BJ (cell line): ENCODE results near the gene COL21A1. TPM values are rescaled to one million over a fixed set of nuclear protein-coding genes. Genes with fewer than 3 reads are reported as not detected.

Experiments
- CTCF ChIA-PET: fragments of 350-600 bp; formaldehyde crosslinking; extraction: SDS; loops from one replicate; lab custom pipeline; 2021; ENCODE audit warnings: antibody characterized with exemption, inconsistent platforms; lab: Yijun Ruan, JAX
- POLR2A ChIA-PET: fragments of 300-600 bp; sonication (Branson Sonifier 250); formaldehyde crosslinking; extraction: SDS; loops from one replicate; lab custom pipeline; 2021; ENCODE audit warnings: antibody characterized with exemption; lab: Charles Lee
- DNase-seq: peaks from one replicate; pipeline ENCODE4 v3.0.0-alpha.2; 2011; ENCODE audit warnings: low read depth
- H3K27me3 ChIP-seq: 2 replicates; pipeline ENCODE4 v1.6.0; 2011; ENCODE audit warnings: low read length; ENCODE audit not compliant: control insufficient read depth, insufficient read depth
- H3K36me3 ChIP-seq: 2 replicates; pipeline ENCODE4 v1.5.1; 2011; ENCODE audit warnings: low read length; ENCODE audit not compliant: control insufficient read depth, insufficient read depth
- H3K4me3 ChIP-seq: 2 replicates; pipeline ENCODE4 v1.5.1; 2011; ENCODE audit warnings: low read depth, mild to moderate bottlenecking, control low read depth, low read length
- CTCF ChIP-seq: IDR thresholded peaks from 2 replicates; pipeline ENCODE4 v1.5.1; 2011; ENCODE audit warnings: low read depth, mild to moderate bottlenecking, control low read depth, inconsistent platforms, low read length, moderate library complexity; ENCODE audit not compliant: insufficient read depth
- polyA plus RNA-seq: library from polyadenylated mRNA; depleted of rRNA; stranded (reverse); fragments of >200 nt; gene quantifications from 2 replicates; pipeline ENCODE4 v1.2.3, GENCODE V29; 2011

Gene COL21A1
- polyA plus RNA-seq, 1 experiment = 0.07 TPM

- no peak overlapping the region for H3K4me3 ChIP-seq
- ChIA-PET POLR2A (no interaction called here), CTCF (interaction anchor here (1.0 kb wide), 1 partner anchor 10 kb away, joined by 4 read pairs; no protein-coding TSS in a partner anchor)
- H3K27me3 ChIP-seq = no peaks in the 10 kb centered on the region
- no peak for TF ChIP-seq CTCF
- no peak for DNase-seq
- H3K36me3 ChIP-seq = no peaks in the 10 kb centered on the region
Observed at GRCh38 chr6:56214703-56215101, 32.7 kb downstream of the COL21A1 start.

- no peak for DNase-seq
- CTCF ChIA-PET = interaction anchor here (1.0 kb wide), 1 partner anchor 10 kb away, joined by 4 read pairs; no protein-coding TSS in a partner anchor
- POLR2A ChIA-PET = no interaction called here
Observed at GRCh38 chr6:56214041-56214702, 33.2 kb downstream of the COL21A1 start.

GRCh38 chr6:56211724-56212123 lies 35.7 kb downstream of the COL21A1 start:
- DNase-seq = no peak
- TF ChIP-seq CTCF = no peak
- no peak overlapping the region for H3K4me3 ChIP-seq
- CTCF ChIA-PET = no interaction called here
- H3K27me3 ChIP-seq = no peaks in the 10 kb centered on the region
- POLR2A ChIA-PET = no interaction called here
- H3K36me3 ChIP-seq = no peaks in the 10 kb centered on the region

More at GRCh38 chr6:56214041-56214702, 33.2 kb downstream of the COL21A1 start:
- no peak overlapping the region for H3K4me3 ChIP-seq
- no peak for TF ChIP-seq CTCF
- no peaks in the 10 kb centered on the region for H3K27me3 ChIP-seq
- no peaks in the 10 kb centered on the region for H3K36me3 ChIP-seq

- Histone ChIP-seq H3K36me3 (no peaks in the 10 kb centered on the region), H3K27me3 (no peaks in the 10 kb centered on the region), H3K4me3 (no peak overlapping the region)
- DNase-seq = no peak
- TF ChIP-seq CTCF = no peak
- CTCF ChIA-PET = no interaction called here
- POLR2A ChIA-PET = no interaction called here
Observed at GRCh38 chr6:56204134-56204533, 43.2 kb downstream of the COL21A1 start.

- POLR2A ChIA-PET = no interaction called here
- Histone ChIP-seq H3K27me3 (no peaks in the 10 kb centered on the region), H3K36me3 (no peaks in the 10 kb centered on the region), H3K4me3 (no peak overlapping the region)
- no peak for DNase-seq
- TF ChIP-seq CTCF = no peak
- CTCF ChIA-PET = no interaction called here
Observed at GRCh38 chr6:56199956-56200355, 47.4 kb downstream of the COL21A1 start.
